ENCODE measurements around the gene KCNQ1.
A peak's percentile ranks its signal among the peaks of the same experiment; 100 is the strongest.

The KCNQ1 gene

GRCh38 chr11:2670541-2671100 is 225.8 kb downstream of the KCNQ1 start:
- DNase-seq, result no peak

- no peak for DNase-seq
Observed at GRCh38 chr11:2671748-2672147, 226.9 kb downstream of the KCNQ1 start.

- DNase-seq, result no peak
Observed at GRCh38 chr11:2672553-2673249, 227.9 kb downstream of the KCNQ1 start.

- no peak for DNase-seq
Observed at GRCh38 chr11:2673250-2673610, 228.4 kb downstream of the KCNQ1 start.

- DNase-seq, result no peak
Observed at GRCh38 chr11:2673871-2674471, 229.2 kb downstream of the KCNQ1 start.

GRCh38 chr11:2674658-2675131 is 229.9 kb downstream of the KCNQ1 start:
- no peak for DNase-seq

GRCh38 chr11:2675540-2675939 is 230.7 kb downstream of the KCNQ1 start:
- no peak for DNase-seq

- DNase-seq, result no peak
Observed at GRCh38 chr11:2677127-2677526, 232.3 kb downstream of the KCNQ1 start.

- DNase-seq, result no peak
Observed at GRCh38 chr11:2678396-2678795, 233.6 kb downstream of the KCNQ1 start.

GRCh38 chr11:2679011-2679676 is 234.3 kb downstream of the KCNQ1 start:
- DNase-seq, result no peak

GRCh38 chr11:2681408-2682145 is 236.8 kb downstream of the KCNQ1 start:
- no peak for DNase-seq

GRCh38 chr11:2683806-2684205 is 239.0 kb downstream of the KCNQ1 start:
- DNase-seq, result peak in 1 of 5 donors; percentile 3

- DNase-seq, result no peak
Observed at GRCh38 chr11:2684581-2684980, 239.8 kb downstream of the KCNQ1 start.

GRCh38 chr11:2685051-2685450 is 240.2 kb downstream of the KCNQ1 start:
- DNase-seq, result no peak

GRCh38 chr11:2685566-2686359 is 241.0 kb downstream of the KCNQ1 start:
- DNase-seq, result no peak

- no peak for DNase-seq
Observed at GRCh38 chr11:2686360-2687222, 241.8 kb downstream of the KCNQ1 start.

GRCh38 chr11:2687223-2687530 is 242.4 kb downstream of the KCNQ1 start:
- DNase-seq, result peak in 1 of 5 donors; percentile 2

GRCh38 chr11:2687782-2688191 is 243.0 kb downstream of the KCNQ1 start:
- DNase-seq, result peak in 1 of 5 donors; percentile 6

GRCh38 chr11:2688381-2689231 is 243.8 kb downstream of the KCNQ1 start:
- peak in 1 of 5 donors; percentile 8 for DNase-seq

All from T-helper 1 cell (primary cell).